Neuronal stem cell (in vitro differentiated cells): ENCODE data around the gene IFNL4.

ENCODE experiments used
- DNase-seq: peaks from one replicate; pipeline ENCODE4 v3.0.0-alpha.2; 2013; ENCODE audit warnings: low spot score
- H2AFZ ChIP-seq: one replicate; pipeline ENCODE4 v1.6.1; 2013; ENCODE audit warnings: mild to moderate bottlenecking, low read length, inconsistent platforms
- H2AK5ac ChIP-seq: 2 replicates; pipeline ENCODE4 v1.6.1; 2013; ENCODE audit warnings: low read depth, mild to moderate bottlenecking, inconsistent platforms, low read length, moderate library complexity, mixed read lengths
- H2BK120ac ChIP-seq: 2 replicates; pipeline ENCODE4 v1.6.1; 2013; ENCODE audit warnings: low read depth, mild to moderate bottlenecking, inconsistent platforms, low read length, moderate library complexity, mixed read lengths
- H2BK12ac ChIP-seq: one replicate; pipeline ENCODE4 v1.6.1; 2013; ENCODE audit warnings: low read length, inconsistent platforms
- H2BK15ac ChIP-seq: 2 replicates; pipeline ENCODE4 v1.6.1; 2013; ENCODE audit warnings: mild to moderate bottlenecking, low read length, inconsistent platforms, mixed read lengths
- H2BK5ac ChIP-seq: one replicate; pipeline ENCODE4 v1.6.1; 2013; ENCODE audit warnings: inconsistent platforms, mild to moderate bottlenecking, low read length, moderate library complexity
- H3K14ac ChIP-seq: one replicate; pipeline ENCODE4 v1.6.1; 2013; ENCODE audit warnings: low read length, inconsistent platforms
- H3K18ac ChIP-seq: 2 replicates; pipeline ENCODE4 v1.6.1; 2013; ENCODE audit warnings: low read length, inconsistent platforms
- H3K23ac ChIP-seq: 2 replicates; pipeline ENCODE4 v1.6.1; 2013; ENCODE audit warnings: low read depth, mild to moderate bottlenecking, mixed read lengths, low read length, inconsistent platforms; ENCODE audit not compliant: poor library complexity
- H3K27ac ChIP-seq: replicated peaks from 3 replicates; pipeline ENCODE4 v1.5.1; 2013; ENCODE audit warnings: low read length, inconsistent platforms
- H3K27me3 ChIP-seq, 3 experiments: 2 replicates each; pipeline ENCODE4 v1.6.1; 2013; ENCODE audit warnings: low read length in 3 of 3, mild to moderate bottlenecking in 2 of 3, inconsistent platforms in 1 of 3, low read depth in 1 of 3, mixed read lengths in 1 of 3, moderate library complexity in 1 of 3; ENCODE audit not compliant: control insufficient read depth in 3 of 3, insufficient read depth in 3 of 3
- H3K36me3 ChIP-seq, 2 donors: replicated peaks in 1 of 2; 2 replicates each; pipeline ENCODE4 v1.6.1; 2013; ENCODE audit warnings: low read length in 2 of 2; ENCODE audit not compliant: control insufficient read depth in 2 of 2, insufficient read depth in 2 of 2
- H3K4ac ChIP-seq: 2 replicates; pipeline ENCODE4 v1.6.1; 2013; ENCODE audit warnings: inconsistent platforms, mild to moderate bottlenecking, low read length, moderate library complexity
- H3K4me1 ChIP-seq, 2 donors: 1 replicate in 1 of 2; 2 replicates in 1 of 2; pipeline ENCODE4 v1.6.1; 2013; ENCODE audit warnings: low read length in 2 of 2, low read depth in 1 of 2; ENCODE audit not compliant: control insufficient read depth in 2 of 2, insufficient read depth in 1 of 2
- H3K4me2 ChIP-seq: one replicate; pipeline ENCODE4 v1.6.1; 2013; ENCODE audit warnings: mild to moderate bottlenecking, low read length, inconsistent platforms; ENCODE audit not compliant: insufficient read depth, poor library complexity, severe bottlenecking
- H3K4me3 ChIP-seq, 2 donors: 2 replicates each; pipeline ENCODE4 v1.5.1; 2013; ENCODE audit warnings: low read length in 2 of 2, mild to moderate bottlenecking in 2 of 2, inconsistent platforms in 1 of 2, moderate library complexity in 1 of 2
- H3K79me1 ChIP-seq: one replicate; pipeline ENCODE4 v1.6.1; 2013; ENCODE audit warnings: low read depth, mild to moderate bottlenecking, inconsistent platforms, low read length, moderate library complexity
- H3K9ac ChIP-seq: one replicate; pipeline ENCODE4 v1.6.1; 2013; ENCODE audit warnings: mild to moderate bottlenecking, low read depth, low read length, inconsistent platforms; ENCODE audit not compliant: poor library complexity
- H3K9me3 ChIP-seq, 2 donors: replicated peaks in 1 of 2; 2 replicates each; pipeline versions ENCODE3 to v1.6.1; 2013; ENCODE audit warnings: low read length in 2 of 2, mild to moderate bottlenecking in 2 of 2, inconsistent platforms in 1 of 2, low read depth in 1 of 2, mixed read lengths in 1 of 2, moderate library complexity in 1 of 2; ENCODE audit not compliant: control insufficient read depth in 2 of 2, insufficient read depth in 1 of 2
- H4K8ac ChIP-seq: one replicate; pipeline ENCODE4 v1.6.1; 2013; ENCODE audit warnings: low read depth, mild to moderate bottlenecking, inconsistent platforms, low read length, moderate library complexity
- H4K91ac ChIP-seq: one replicate; pipeline ENCODE4 v1.6.1; 2013; ENCODE audit warnings: low read length, low read depth, mild to moderate bottlenecking, inconsistent platforms; ENCODE audit not compliant: poor library complexity
- WGBS, 2 donors: extraction: QIAGEN DNeasy Blood & Tissue Kit; methylation state at CpG; one replicate each; pipeline ENCODE4 v1.1.7; 2013; ENCODE audit warnings: missing lambda C conversion rate in 2 of 2, mixed read lengths in 1 of 2; ENCODE audit not compliant: insufficient read length in 2 of 2, insufficient replicate concordance in 1 of 2; ENCODE audit errors: extremely low coverage in 2 of 2; 5-methylcytosine and 5-hydroxymethylcytosine counted together

IFNL4 gene

DNA sequence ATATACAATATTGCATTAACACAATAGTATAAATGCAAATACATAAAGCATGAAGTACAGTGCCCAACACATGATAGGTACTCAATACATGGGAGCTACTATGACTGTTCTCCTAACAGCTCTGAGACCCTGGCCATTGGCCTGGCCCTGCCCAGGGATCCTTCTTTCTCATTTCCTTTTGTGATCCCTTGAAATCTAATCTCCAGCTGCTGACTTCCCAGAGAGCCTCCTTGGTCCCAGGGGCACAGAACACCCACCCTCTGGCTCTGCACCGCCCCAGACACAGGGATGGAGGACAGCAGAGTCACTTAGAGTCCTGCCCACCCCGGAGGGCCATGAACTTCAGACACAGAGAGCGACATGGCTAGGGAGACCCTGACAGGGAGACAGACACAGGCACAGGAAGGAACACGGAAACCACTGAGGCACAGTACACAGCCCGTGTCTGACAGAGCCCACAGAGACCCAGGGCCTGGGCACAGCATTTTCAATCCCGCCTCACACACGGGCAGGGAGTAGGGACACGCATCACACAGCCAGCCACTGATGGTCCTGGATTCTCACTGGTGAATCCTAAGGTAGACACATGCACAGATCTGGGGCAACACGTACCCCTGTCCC is 40.4 kb downstream of the IFNL4 start:
- no peaks in the 10 kb centered on the region for H3K9me3 ChIP-seq

DNA sequence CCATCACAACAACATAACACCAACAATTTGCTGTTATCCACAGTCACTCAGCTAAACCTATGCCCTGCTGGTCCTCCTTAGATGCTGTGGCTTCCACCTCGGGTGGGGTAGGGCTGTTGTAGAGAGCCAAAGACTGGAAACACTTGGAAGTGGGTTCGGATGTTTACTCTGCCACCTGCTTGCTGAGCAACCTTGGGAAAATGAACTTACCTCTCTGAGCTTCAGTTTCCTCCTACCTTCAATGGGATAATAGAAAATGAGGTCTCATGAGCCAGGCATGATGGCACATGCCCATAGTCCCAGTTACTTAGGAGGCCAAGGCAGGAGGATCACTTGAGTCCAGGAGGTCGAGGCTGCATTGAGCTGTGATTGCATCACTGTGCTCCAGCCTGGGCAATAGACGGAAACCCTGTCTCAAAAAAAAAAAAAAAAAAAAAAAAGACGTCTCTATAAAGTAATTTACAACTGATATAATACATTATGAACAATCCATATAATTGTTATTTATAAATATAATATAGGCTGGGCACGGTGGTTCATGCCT is 41.3 kb downstream of the IFNL4 start:
- H2BK12ac ChIP-seq = no peak overlapping the region
- H3K4me2 ChIP-seq = no peak overlapping the region
- no peak overlapping the region for H2BK5ac ChIP-seq
- peaks cover 0 to 2% (median 0%) of the 10 kb centered on the region in 3 experiments for H3K27me3 ChIP-seq
- no peak overlapping the region for H2AFZ ChIP-seq
- DNase-seq = no peak
- H3K14ac ChIP-seq = no peak overlapping the region
- no peak overlapping the region for H2BK120ac ChIP-seq
- H3K4me1 ChIP-seq = no peaks in the 10 kb centered on the region
- H3K9ac ChIP-seq = no peak overlapping the region
- H3K27ac ChIP-seq = no peak overlapping the region
- no peak overlapping the region for H3K4me3 ChIP-seq
- H3K36me3 ChIP-seq = no peaks in the 10 kb centered on the region
- no peaks in the 10 kb centered on the region for H3K9me3 ChIP-seq
- H3K23ac ChIP-seq = no peak overlapping the region
- no peak overlapping the region for H4K8ac ChIP-seq
- no CpG with 5 or more reads among the region's 6 CpGs for WGBS, 2 donors
- no peak overlapping the region for H2AK5ac ChIP-seq
- peaks cover 2% of the 10 kb centered on the region for H3K79me1 ChIP-seq
- no peak overlapping the region for H2BK15ac ChIP-seq
- H4K91ac ChIP-seq = no peak overlapping the region
- H3K18ac ChIP-seq = no peak overlapping the region
- no peak overlapping the region for H3K4ac ChIP-seq

More for the DNA sequence above, 40.4 kb downstream of the IFNL4 start:
- H3K9ac ChIP-seq = peak overlapping the region; percentile 70
- peak overlapping the region; percentile 76 for H3K4ac ChIP-seq
- WGBS, 2 donors = no CpG with 5 or more reads among the region's 9 CpGs
- no peak for DNase-seq
- H3K23ac ChIP-seq = no peak overlapping the region
- H2BK15ac ChIP-seq = no peak overlapping the region
- no peak overlapping the region for H2AFZ ChIP-seq
- H3K18ac ChIP-seq = peak overlapping the region; percentile 38
- H3K79me1 ChIP-seq = peaks cover 2% of the 10 kb centered on the region
- no peaks in the 10 kb centered on the region for H3K36me3 ChIP-seq
- H2AK5ac ChIP-seq = no peak overlapping the region
- H2BK5ac ChIP-seq = no peak overlapping the region
- H3K4me3 ChIP-seq = no peak overlapping the region
- no peak overlapping the region for H2BK120ac ChIP-seq
- no peak overlapping the region for H4K8ac ChIP-seq
- no peak overlapping the region for H3K4me2 ChIP-seq
- H3K27ac ChIP-seq = no peak overlapping the region
- no peaks in the 10 kb centered on the region for H3K4me1 ChIP-seq
- no peak overlapping the region for H4K91ac ChIP-seq
- peak overlapping the region; percentile 14 for H3K14ac ChIP-seq
- peak overlapping the region; percentile 58 for H2BK12ac ChIP-seq
- peaks cover 0 to 2% (median 0%) of the 10 kb centered on the region in 3 experiments for H3K27me3 ChIP-seq

DNA sequence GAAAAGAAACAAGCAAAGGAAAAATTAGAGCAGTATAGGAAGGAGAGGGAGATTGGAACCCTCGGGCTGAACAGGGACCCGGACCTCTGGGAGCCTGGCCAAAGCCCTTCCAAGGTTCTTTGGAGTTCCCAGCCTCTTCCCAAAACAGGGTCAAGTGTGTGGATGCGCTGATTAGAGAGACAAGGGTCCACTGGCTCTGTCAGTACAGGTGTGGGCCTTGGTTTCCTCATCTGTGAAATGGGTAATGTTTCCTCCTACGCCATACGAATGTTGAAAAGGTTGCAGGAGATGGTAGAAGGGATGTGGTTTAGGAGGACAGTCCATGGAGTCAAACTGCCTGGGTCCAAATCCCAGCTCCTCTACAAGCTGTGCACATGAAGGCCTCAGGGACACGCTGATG is 42.5 kb downstream of the IFNL4 start:
- no CpG with 5 or more reads among the region's 6 CpGs for WGBS, 2 donors
- no peak overlapping the region for H2BK15ac ChIP-seq
- no peak overlapping the region for H4K8ac ChIP-seq
- H3K4me3 ChIP-seq = no peak overlapping the region
- no peak overlapping the region for H3K14ac ChIP-seq
- H4K91ac ChIP-seq = no peak overlapping the region
- H3K23ac ChIP-seq = no peak overlapping the region
- H2AFZ ChIP-seq = no peak overlapping the region
- no peak overlapping the region for H2BK120ac ChIP-seq
- H3K9ac ChIP-seq = no peak overlapping the region
- H2AK5ac ChIP-seq = no peak overlapping the region
- peaks cover 0 to 2% (median under 1%) of the 10 kb centered on the region in 3 experiments for H3K27me3 ChIP-seq
- H3K79me1 ChIP-seq = peaks cover 2% of the 10 kb centered on the region
- no peaks in the 10 kb centered on the region for H3K9me3 ChIP-seq
- H3K18ac ChIP-seq = no peak overlapping the region
- no peaks in the 10 kb centered on the region for H3K4me1 ChIP-seq
- DNase-seq = no peak
- no peak overlapping the region for H3K4ac ChIP-seq
- no peak overlapping the region for H2BK5ac ChIP-seq
- no peaks in the 10 kb centered on the region for H3K36me3 ChIP-seq
- H3K27ac ChIP-seq = no peak overlapping the region
- no peak overlapping the region for H3K4me2 ChIP-seq
- H2BK12ac ChIP-seq = no peak overlapping the region

DNA sequence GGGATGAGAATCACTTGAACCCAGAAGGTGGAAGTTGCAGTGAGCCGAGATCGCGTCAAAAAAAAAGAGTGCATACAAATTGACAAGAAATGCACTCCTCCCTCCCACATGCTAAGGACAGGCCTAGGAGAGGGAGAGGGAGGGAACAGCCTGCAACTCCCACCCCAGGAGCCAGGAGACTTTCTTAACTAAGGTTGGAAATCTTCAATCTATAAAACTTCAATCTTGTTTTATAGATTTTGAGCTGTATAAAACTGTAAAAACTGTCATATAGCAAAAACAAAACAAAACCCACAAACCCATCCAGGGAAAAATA is 43.2 kb downstream of the IFNL4 start:
- H3K23ac ChIP-seq = no peak overlapping the region
- H2BK12ac ChIP-seq = no peak overlapping the region
- H4K8ac ChIP-seq = no peak overlapping the region
- DNase-seq = no peak
- H3K27ac ChIP-seq = no peak overlapping the region
- H3K79me1 ChIP-seq = peaks cover 2% of the 10 kb centered on the region
- no peak overlapping the region for H3K18ac ChIP-seq
- H3K4me2 ChIP-seq = no peak overlapping the region
- H2AK5ac ChIP-seq = no peak overlapping the region
- H2BK120ac ChIP-seq = no peak overlapping the region
- no peak overlapping the region for H3K4me3 ChIP-seq
- H3K9me3 ChIP-seq = no peaks in the 10 kb centered on the region
- no peaks in the 10 kb centered on the region for H3K36me3 ChIP-seq
- peaks cover 0 to 6% (median 2%) of the 10 kb centered on the region in 3 experiments for H3K27me3 ChIP-seq
- no peak overlapping the region for H3K4ac ChIP-seq
- H3K4me1 ChIP-seq = no peaks in the 10 kb centered on the region
- H2BK5ac ChIP-seq = no peak overlapping the region
- no peak overlapping the region for H2AFZ ChIP-seq
- H3K9ac ChIP-seq = no peak overlapping the region
- no peak overlapping the region for H3K14ac ChIP-seq
- no CpG with 5 or more reads among the region's 3 CpGs for WGBS, 2 donors
- no peak overlapping the region for H2BK15ac ChIP-seq
- H4K91ac ChIP-seq = no peak overlapping the region
